Neural cell (in vitro differentiated cells): ENCODE results near the gene SLC16A3.

Source experiments
- CTCF ChIP-seq: fragments of 450-650 bp; IDR thresholded peaks from 2 replicates; pipeline ENCODE4 v1.5.1; 2014; ENCODE audit warnings: antibody characterized with exemption, mild to moderate bottlenecking, moderate library complexity; ENCODE audit not compliant: poor library complexity, severe bottlenecking
- EP300 ChIP-seq: fragments of 450-650 bp; conservative IDR thresholded peaks from 2 replicates; pipeline ENCODE4 v1.6.1; 2014; ENCODE audit warnings: antibody characterized with exemption, mild to moderate bottlenecking, moderate library complexity; ENCODE audit not compliant: poor library complexity, severe bottlenecking
- EZH2 ChIP-seq: fragments of 200-600, 300-800 bp; shearing (Covaris generic), sonication (generic); IDR thresholded peaks from 2 replicates; pipeline ENCODE4 v1.6.1; 2014; ENCODE audit warnings: antibody characterized with exemption, low read length, borderline replicate concordance, mild to moderate bottlenecking; ENCODE audit not compliant: insufficient read depth, poor library complexity, severe bottlenecking

GRCh38 chr17:82242977-82243647 lies 14.3 kb downstream of the SLC16A3 start:
- no peak for TF ChIP-seq EZH2
- TF ChIP-seq EP300, result no peak
- no peak for TF ChIP-seq CTCF
